CD4-positive, alpha-beta T cell treated with Interleukin-21 for 1 hour (primary cell): ENCODE measurements around the gene HOXA9.
A peak's percentile ranks its signal among the peaks of the same experiment; 100 is the strongest.

ENCODE experiments used
- DNase-seq: peaks from one replicate; pipeline ENCODE4 v3.0.0-alpha.2; 2020

Gene HOXA9

GRCh38 chr7:27162561-27163287 lies 2.6 kb downstream of the HOXA9 start:
- DNase-seq = no peak

DNA sequence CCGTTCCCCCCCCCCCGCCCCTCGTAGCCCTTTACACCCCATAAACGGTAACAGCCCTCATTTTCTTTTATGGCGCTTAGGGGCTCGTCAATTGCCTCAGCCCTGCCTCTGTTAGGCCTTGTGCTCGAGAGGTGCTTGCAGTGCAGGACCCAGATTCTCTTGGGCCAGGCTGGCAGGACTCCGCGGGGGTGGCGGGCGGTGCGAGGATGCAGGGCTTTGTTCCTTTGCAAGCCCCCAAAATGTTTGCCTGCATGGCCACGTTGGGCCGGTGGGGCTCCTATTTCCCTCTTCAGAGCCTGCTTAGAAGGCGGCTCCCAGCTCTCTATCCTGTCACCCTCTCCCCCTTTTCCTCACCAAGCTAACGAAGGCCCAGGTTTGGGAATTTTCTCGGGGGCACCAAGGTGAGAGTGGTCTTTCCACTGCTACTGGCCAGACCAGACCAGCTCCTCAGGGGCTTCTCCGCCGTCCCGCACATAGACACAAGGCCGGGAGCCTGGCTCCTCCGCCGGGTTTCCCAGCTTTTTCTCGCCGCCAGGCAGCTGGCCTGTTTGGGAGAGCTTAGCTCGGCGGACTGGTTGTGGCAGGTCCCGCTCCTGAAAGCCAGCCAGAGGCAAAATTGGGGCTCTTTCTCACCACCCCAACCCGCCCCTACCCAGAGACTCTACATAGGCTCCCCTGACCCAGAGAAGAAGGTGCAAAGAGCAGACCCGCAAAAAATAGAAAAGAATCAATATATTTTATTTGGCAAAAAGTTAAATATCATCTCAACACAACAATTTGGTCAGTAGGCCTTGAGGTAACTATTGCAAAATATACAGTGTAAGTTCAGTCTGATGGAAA lies 3.4 kb downstream of the HOXA9 start:
- no peak for DNase-seq

DNA sequence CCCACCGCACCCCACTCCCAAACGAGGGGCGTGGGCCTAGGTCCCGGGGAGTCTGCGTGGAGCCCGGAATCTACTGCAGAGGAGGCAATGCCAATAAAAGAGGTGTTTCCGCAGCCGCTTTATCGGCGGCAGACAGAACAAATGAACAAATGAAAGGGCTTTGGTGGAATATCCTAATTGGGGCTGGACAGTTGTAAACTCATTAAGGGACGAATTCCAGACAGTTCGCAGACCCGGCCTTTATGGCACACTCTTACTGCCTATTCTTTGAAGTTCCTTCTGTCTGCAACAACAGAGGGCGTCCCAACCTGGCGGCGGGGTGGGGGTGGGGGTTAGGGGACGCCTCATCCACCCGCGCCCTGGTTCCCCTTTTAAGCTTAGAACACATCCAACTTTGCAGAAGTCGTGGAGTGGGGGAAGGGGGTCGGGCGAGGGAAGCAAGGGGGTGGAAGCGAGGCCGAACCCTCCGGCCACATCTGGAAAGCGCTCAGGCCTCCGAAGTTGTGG lies 4.1 kb downstream of the HOXA9 start:
- no peak for DNase-seq

DNA sequence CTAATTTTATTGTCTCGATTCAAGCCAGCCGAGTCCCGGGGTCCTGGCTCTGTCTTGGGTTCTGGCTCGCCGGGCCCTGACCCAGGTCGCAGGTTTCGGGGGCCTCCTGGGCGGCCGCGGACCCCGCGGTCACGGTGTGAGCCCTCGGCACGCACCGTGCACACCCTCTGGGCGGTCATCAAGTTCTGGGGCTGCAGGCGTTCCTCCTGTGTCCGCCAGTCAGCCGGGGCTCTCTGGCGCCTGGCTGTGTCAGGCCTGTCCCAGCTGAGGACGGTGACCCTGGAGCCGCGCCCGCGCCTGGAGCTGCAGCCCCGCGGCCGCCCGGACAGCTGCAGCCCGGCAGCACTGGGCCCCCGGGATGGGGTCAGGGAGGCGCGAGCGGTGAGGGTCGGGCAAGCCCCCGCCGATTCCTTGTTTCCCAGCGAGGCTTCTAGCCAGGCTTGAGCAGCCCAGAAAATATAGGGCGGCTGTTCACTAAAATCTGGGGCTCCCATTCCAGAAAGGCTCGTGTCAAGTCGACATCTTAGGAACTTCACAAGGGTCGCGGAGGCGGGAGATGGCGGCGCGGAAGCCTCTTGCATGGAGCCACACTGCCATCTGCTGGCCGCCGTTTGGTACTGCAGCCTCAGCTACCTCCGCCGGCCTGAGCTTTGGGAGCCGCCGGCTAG lies 4.7 kb downstream of the HOXA9 start:
- DNase-seq = peak; percentile 85

GRCh38 chr7:27160145-27160545 lies 5.2 kb downstream of the HOXA9 start:
- DNase-seq = no peak

DNA sequence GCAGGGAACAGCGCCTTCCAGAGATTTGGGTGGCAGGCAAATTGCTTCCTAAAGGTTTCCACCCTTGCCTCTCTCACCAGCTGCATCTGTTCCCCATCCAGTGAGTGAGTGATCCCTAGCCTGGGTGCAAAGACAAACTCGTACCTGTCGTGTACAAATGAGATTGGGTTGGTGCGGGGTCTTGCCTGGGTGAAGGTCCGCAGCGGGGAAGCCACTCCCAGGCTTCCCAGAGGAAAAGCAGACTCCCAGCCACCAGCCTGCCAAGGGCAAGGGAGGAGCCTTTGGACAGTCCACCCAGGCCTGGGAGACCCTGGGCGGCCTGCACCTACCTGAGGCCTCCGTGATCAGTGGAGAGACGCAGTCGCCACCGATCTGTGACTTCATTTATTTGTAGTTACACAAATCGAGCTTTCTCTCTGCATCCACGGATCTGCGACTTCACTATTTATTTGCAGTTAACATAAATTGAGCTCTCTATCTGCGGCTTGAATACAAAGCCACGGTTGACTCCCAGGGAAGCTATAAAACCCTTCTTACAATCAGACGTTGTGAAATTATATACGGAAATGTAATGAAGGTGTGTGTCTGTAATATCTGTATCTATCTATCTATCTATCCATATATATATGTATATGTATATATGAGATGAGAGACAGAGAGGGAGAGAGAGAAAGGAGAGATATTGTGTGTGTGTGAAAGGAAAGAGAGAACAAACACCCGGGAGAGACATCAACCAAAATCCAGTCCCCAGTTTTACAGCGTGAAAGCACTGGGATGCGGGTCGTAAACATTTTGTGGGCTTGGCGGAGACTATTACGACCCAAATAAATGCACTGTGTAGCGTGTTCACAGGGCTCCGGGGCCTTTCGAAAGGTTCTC lies 5.8 kb downstream of the HOXA9 start:
- no peak for DNase-seq

- no peak for DNase-seq
Observed at GRCh38 chr7:27158436-27159265, 6.7 kb downstream of the HOXA9 start.

DNA sequence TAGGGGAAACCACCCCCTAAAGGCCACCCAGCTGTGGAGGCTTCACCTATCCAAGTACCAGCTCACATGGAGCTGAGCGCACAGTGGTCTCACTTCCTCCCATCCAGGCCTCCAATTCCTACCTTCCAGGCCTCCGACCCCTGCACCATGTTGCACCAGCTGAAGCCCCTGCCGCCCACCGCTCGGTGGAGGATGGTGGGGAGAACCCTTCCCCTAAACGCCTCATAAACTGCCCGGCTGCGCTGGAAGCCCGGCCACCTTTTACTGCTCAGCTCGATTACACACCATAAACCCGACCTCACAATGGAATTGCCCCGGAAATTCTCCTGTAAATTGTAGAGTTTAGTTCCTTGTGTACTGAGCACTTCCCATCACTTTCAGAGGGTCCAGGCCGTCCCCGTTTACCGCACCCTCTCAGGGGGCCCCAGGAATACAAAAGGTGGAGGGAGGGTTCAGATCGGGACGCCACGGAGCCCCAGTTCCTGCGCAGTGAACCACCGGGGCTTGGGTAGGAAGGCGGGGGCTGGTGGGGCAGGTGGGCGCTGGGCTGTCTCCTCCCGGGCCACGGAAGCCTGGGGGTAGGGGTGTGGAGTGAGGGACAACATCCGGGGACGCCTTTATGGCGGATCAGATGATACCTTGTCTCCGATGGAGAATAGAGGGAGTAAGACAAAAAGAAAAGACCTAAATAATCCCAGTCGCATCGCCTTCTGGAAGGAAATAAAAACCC lies 7.5 kb downstream of the HOXA9 start:
- no peak for DNase-seq

DNA sequence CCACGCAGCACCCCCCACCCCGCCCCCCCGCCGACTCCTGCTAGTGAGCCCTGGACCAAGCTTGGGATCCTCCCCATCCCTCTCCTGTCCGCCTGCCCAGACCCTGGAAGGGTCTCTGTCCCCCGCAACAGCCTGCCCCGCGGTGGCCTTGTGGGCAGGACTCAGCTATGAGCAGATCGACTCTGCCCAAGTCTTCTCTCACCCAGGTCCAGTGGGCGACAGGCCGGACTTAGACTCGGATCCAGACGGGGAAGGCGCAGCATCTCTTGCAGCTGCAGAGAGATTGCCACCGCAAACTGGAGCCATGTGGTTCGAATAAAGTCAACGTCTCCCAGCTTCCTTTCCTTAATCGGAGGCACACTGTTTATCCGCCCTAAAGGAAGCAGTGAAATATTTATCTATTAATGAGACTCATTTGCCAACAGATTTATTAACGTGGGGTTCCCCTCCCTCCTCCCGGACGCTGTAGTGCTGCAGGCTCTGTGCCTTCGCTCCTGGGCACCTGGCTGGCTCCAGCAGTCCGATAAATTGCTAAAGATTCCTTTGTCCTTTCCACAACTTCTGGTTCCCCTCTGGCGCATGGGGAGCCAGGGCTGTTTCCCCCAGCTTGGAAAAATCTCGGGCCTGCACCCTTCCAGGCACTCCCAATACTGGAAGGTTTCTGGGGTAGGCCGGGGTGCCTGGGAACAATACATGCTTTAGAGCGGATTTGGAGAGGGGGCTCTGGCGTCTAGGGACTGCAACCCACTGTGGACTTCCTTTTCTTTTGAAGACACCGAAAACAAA lies 8.2 kb downstream of the HOXA9 start:
- DNase-seq = no peak

DNA sequence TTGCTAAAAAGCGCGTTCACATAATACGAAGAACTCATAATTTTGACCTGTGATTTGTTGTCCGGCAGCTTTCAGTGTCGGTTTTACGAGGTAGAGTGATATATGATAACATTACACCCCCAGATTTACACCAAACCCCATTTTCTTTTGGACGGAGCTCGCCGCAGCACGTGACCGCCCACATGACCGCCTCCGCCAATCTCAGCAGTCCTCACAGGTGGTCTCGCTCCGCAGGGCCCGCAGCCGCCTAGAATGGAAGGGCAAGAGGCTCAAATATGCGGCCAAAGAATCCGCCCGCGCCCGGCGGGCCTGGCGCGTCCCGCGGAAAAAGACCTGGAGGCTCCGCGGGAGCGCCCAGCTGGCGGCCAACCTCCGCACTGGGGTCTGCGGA lies 8.8 kb downstream of the HOXA9 start, which contains the start of gene HOXA7:
HOXA7 (minus strand) TSS at position 168 of the 391 bp plus-strand sequence; CDS start at position 38, 130 bp downstream.
- no peak for DNase-seq

- DNase-seq = no peak
Observed at GRCh38 chr7:27155816-27156507, 9.4 kb downstream of the HOXA9 start.

DNA sequence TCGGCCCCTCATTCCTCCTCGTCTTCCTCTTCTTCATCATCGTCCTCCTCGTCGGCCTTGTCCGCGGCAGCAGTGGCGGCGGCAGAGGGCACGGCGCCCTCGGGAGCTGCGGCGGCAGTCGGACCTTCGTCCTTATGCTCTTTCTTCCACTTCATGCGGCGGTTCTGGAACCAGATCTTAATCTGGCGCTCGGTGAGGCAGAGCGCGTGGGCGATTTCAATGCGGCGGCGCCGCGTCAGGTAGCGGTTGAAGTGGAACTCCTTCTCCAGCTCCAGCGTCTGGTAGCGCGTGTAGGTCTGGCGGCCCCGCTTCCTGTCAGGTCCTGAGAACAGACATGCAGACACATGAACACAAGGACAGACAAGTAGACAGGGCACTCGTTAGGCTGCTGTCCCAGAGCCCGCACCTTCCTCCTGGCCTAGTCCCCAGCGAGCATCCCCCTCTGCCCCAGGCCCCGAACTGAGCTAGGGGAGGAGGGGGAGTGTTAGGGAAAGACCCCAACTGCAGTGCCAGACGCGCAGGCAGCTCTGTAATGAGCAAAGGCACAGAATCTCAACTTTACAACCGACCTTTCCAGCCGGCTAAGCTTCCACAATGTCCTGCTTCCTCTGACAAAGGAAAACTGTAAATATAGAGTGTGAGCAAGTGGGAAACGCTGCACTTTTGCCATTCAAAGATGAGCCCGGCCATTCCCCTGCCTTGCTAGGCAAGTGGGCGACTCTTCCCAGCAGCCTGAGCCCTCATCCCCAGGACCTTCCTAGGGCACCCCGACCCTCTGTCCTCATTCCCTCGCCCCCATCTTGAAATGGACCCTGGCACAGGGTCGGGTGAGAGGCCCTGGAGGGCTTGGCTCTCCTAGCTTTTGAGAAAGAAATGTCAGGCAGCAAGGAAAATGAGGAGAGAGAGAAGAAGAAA lies 10.2 kb downstream of the HOXA9 start:
- no peak for DNase-seq

DNA sequence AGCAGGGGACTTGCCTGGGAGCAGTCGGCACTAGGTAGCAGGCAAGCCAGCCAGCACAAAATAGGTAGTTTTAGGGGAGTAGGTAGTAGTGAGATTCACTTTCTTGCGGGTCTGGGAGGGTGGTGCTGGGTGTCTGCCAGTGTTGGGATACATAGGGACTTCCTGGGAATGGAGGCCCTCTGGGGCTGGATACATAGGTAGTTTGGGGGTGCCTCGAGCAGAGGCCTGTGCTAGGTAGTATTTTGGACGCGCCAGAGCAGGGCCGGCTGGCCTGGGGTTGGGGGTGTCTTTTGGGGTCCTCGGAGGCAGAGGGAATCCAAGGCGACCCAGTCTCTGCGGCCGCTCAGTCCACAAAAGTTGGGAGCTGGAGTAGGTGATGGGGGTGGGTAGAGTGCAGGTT lies 11.0 kb downstream of the HOXA9 start:
- DNase-seq = no peak

DNA sequence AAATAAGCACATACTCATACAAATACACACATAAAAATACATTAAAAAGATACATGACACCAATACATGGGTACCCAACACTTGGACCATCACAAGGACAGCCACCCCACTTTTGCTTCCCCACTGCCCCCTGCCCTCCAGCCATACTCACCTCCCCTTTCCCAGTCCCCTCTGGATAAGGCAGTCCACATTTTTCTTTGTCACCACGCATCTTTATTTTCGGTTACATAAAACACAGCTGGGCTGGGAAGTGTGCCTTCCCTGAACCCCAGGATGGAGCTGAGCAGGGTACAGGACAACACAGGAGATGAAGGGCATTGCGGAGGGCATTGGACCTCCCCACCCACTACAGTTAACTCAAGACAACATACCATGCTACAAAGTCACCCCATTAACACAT lies 11.8 kb downstream of the HOXA9 start:
- DNase-seq = no peak

DNA sequence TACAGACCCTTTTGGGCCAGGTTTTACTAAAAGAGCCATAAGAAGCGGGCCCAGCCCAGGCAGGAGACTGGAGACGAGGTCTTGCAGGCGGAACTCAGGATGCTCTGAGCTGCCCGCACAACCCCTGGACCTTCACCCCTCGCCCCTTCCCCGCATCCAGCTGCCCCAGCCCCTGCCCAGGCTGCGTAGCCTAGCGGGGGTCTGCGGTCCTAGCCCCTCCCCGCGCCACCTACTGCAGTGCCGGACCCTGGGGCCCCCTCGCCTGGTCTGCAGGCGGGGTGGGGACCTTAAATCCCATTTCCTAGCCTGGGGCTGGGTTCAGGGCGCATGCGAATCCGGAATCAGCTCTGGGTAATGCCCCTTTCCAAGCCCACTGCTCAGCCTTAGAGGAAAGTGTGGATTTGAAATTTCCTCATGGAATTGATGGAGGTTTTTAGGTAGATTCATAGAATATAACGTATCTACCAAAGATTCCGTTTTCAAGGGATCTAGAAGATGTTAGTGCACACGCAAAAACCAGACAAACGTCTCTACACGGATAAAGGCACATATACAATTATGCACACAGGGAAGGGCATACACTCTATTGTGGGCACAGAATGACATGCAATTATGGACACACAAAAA lies 12.4 kb downstream of the HOXA9 start:
- no peak for DNase-seq

DNA sequence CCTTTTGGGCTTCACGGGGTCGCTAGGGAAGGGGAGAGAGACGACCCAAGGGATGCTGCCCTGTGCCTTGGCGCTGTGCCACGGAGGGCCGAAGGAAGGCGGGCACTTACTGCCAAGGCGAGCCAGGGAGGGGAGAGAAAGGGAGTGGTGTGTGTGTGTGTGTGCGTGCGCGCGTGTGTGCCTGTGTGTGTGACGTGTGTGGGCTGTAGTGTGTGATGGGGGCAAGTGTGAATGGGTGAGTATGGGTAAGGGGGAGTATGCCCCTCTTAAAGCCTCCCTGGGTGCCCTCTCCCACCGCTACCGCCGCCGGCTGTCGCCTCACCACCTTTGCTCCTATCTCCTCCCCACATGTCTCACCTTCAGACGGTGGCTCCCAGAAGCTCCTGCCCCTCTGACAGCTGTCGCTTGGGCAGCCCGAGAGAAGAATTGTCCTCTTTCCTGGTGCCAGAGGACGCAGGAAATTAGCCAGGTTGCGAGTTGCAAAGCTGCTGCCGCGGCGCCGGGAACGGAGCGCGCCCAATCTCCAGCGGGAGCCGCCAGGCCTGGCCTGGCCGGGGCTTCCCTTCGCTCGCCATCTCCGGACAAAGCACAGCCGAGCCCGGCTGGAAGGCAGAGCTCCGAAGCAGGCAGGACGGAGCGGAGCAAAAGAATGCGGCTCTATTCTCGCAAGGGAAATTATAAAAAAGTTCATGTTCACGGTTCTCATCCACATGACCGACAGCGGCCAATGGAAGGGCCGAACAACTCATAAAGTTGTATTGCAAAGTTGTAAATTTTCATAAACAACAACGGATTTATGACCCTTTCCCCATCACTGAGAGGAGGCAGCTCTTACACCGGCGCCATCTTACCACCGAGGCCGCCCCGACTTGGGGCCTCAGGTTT lies 13.2 kb downstream of the HOXA9 start, which contains the start of gene HOXA3:
HOXA3 (minus strand) TSS at position 653 of the 885 bp plus-strand sequence. CDS start 41,943 bp downstream, outside the sequence.
- DNase-seq = no peak
